ENCODE results near the gene ATP6V0E1.

Gene ATP6V0E1

GRCh38 chr5:172985596-172985995, 2.0 kb downstream of the ATP6V0E1 start:
- H3K27ac ChIP-seq (ENCODE audit: low read depth, low read length) = peak overlapping the region; percentile 33; the same call in 1 of the 2 replicates
- H3K4me2 ChIP-seq (ENCODE audit: low read depth, low read length, poor library complexity, severe bottlenecking) = peak overlapping the region; percentile 63
- H4K20me1 ChIP-seq (ENCODE audit: low read depth, low read length) = 0 out of 2 replicates have a peak, but pooled peaks cover 8% of the 10 kb centered on the region
- no peaks in the 10 kb centered on the region for H3K27me3 ChIP-seq (ENCODE audit: low read length)
- TF ChIP-seq EZH2phosphoT487 (conservative IDR thresholded peaks at IDR 0.05; ENCODE audit: low read length) (no peak), CTCF (IDR thresholded peaks at IDR 0.05; ENCODE audit: insufficient read depth, low read length, poor library complexity, severe bottlenecking) (no peak)
- 0 out of 2 replicates have a peak overlapping the region, but pooled peaks have one; percentile 3 for H3K9ac ChIP-seq (ENCODE audit: low read length)
- peak overlapping the region; percentile 96 for H3K4me3 ChIP-seq (ENCODE audit: insufficient read depth, low read length, poor library complexity, severe bottlenecking)
- H3K36me3 ChIP-seq (ENCODE audit: low read length) = no peaks in the 10 kb centered on the region
- H3K9me3 ChIP-seq (ENCODE audit: insufficient read depth, low read length) = no peaks in the 10 kb centered on the region
- H3K9me2 ChIP-seq (replicated peaks; ENCODE audit: insufficient read depth, low read length) = no peaks in the 10 kb centered on the region
- peaks cover 9% of the 10 kb centered on the region for H3F3A ChIP-seq (ENCODE audit: insufficient read depth)
- H3K79me2 ChIP-seq (ENCODE audit: insufficient read depth, low read length) = peaks cover 68% of the 10 kb centered on the region
- H2AFZ ChIP-seq (ENCODE audit: low read depth, low read length, severe bottlenecking) = no peak overlapping the region

GRCh38 chr5:172988276-172988675, 4.7 kb downstream of the ATP6V0E1 start:
- Histone ChIP-seq H3K4me2 (ENCODE audit: low read depth, low read length, poor library complexity, severe bottlenecking) (no peak overlapping the region), H4K20me1 (ENCODE audit: low read depth, low read length) (0 out of 2 replicates have a peak, but pooled peaks cover 8% of the 10 kb centered on the region), H3K9ac (ENCODE audit: low read length) (no peak overlapping the region), H3K27ac (ENCODE audit: low read depth, low read length) (no peak overlapping the region), H3K79me2 (ENCODE audit: insufficient read depth, low read length) (peaks cover 94% of the 10 kb centered on the region), H3K36me3 (ENCODE audit: low read length) (no peaks in the 10 kb centered on the region), H2AFZ (ENCODE audit: low read depth, low read length, severe bottlenecking) (no peak overlapping the region), H3K4me3 (ENCODE audit: insufficient read depth, low read length, poor library complexity, severe bottlenecking) (no peak overlapping the region), H3K9me2 (replicated peaks; ENCODE audit: insufficient read depth, low read length) (no peaks in the 10 kb centered on the region), H3K9me3 (ENCODE audit: insufficient read depth, low read length) (no peaks in the 10 kb centered on the region), H3F3A (ENCODE audit: insufficient read depth) (peaks cover 9% of the 10 kb centered on the region), H3K27me3 (ENCODE audit: low read length) (no peaks in the 10 kb centered on the region)
- no peak for TF ChIP-seq CTCF (IDR thresholded peaks at IDR 0.05; ENCODE audit: insufficient read depth, low read length, poor library complexity, severe bottlenecking)
- no peak for TF ChIP-seq EZH2phosphoT487 (conservative IDR thresholded peaks at IDR 0.05; ENCODE audit: low read length)

GRCh38 chr5:172990776-172991175, 7.2 kb downstream of the ATP6V0E1 start:
- H3K27me3 ChIP-seq (ENCODE audit: low read length) = no peaks in the 10 kb centered on the region

More at GRCh38 chr5:172990776-172991175, 7.2 kb downstream of the ATP6V0E1 start:
- H3F3A ChIP-seq (ENCODE audit: insufficient read depth) = no peaks in the 10 kb centered on the region
- no peak overlapping the region for H3K9ac ChIP-seq (ENCODE audit: low read length)
- no peaks in the 10 kb centered on the region for H3K9me2 ChIP-seq (replicated peaks; ENCODE audit: insufficient read depth, low read length)
- H3K36me3 ChIP-seq (ENCODE audit: low read length) = peaks cover 16% of the 10 kb centered on the region
- no peaks in the 10 kb centered on the region for H3K9me3 ChIP-seq (ENCODE audit: insufficient read depth, low read length)
- no peak overlapping the region for H3K4me3 ChIP-seq (ENCODE audit: insufficient read depth, low read length, poor library complexity, severe bottlenecking)
- no peak overlapping the region for H3K27ac ChIP-seq (ENCODE audit: low read depth, low read length)
- H4K20me1 ChIP-seq (ENCODE audit: low read depth, low read length) = peaks cover 16% of the 10 kb centered on the region; the same call in 1 of the 2 replicates
- TF ChIP-seq CTCF (IDR thresholded peaks at IDR 0.05; ENCODE audit: insufficient read depth, low read length, poor library complexity, severe bottlenecking) (no peak), EZH2phosphoT487 (conservative IDR thresholded peaks at IDR 0.05; ENCODE audit: low read length) (no peak)
- H2AFZ ChIP-seq (ENCODE audit: low read depth, low read length, severe bottlenecking) = no peak overlapping the region
- H3K4me2 ChIP-seq (ENCODE audit: low read depth, low read length, poor library complexity, severe bottlenecking) = no peak overlapping the region
- H3K79me2 ChIP-seq (ENCODE audit: insufficient read depth, low read length) = peaks cover 97% of the 10 kb centered on the region

Measured in SU-DHL-6 (cell line).